ENCODE results near the gene RARA.

Gene RARA

DNA sequence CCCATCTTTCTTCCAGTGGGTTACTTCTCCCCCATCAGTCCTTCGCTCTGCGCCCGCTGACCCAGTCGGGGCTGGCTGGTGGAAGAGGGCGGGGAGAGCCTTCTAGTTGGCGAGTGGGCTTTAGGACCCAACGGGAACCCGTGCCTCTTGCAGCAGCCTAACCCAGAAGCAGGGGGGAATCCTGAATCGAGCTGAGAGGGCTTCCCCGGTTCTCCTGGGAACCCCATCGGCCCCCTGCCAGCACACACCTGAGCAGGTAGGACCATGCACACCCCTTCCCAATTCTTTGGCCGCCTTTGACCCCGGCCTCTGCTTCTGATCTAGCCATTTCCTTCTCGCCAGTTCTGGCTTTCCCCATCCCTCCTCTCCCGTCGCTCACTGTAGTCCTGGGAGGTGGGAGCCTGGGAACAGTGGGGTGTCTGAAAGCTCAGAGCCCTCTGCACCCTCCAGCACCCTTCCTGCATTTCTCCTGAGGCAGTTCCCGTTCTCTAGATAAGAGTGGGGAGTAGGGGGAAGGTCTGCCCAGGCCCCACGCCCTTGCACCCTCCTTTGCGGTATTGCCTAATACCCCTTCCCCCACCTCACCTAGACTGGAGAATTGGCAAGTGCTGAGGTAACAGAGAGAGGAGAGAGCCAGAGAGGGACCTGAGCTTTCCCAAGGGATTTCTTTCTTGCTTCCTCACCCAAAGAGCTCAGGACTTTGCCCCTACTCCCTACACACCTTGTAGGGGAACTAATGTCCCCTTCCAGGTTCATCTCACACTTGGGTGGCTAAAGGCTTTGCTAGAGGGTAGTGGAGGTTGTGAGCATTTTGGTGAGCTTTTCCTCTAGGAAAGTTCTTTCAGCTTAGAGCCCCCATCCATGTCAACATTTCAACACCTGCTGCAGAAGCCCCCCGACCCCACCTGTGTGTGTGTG is at the start of gene RARA:
Gene RARA (plus strand): TSS at position 150 of the 918 bp plus-strand sequence. CDS start 22,039 bp downstream, outside the sequence.
- no peak for DNase-seq

GRCh38 chr17:40259505-40259904 is 49.5 kb upstream of the RARA start:
- DNase-seq, result no peak

- DNase-seq, result no peak
These were observed 48.5 kb upstream of the RARA start for GRCh38 chr17:40260528-40260927.

GRCh38 chr17:40264458-40265185 is 44.4 kb upstream of the RARA start:
- no peak for DNase-seq

DNA sequence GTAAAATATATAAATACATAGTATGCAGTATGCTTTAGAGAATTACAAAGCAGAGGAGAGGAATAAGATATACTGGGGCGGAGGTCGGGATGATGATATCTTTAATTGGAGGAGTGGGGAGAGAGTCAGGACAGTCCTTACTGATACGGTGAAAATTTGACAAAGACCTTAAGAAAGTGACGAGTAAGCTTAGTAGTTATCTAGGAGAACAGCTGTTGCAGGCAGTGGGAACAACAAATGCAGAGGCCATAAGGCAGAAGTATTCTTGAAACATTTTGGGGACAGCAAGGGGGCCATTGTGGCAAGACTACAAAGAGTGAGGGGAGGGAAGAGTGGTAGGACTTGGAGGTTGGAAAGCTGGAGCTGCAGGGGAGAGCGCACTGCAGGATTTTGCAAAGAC is 43.6 kb upstream of the RARA start:
- DNase-seq, result no peak

- DNase-seq, result no peak
These were observed 42.1 kb upstream of the RARA start for GRCh38 chr17:40266882-40267281.

GRCh38 chr17:40268141-40268712 is 40.8 kb upstream of the RARA start:
- no peak for DNase-seq

- DNase-seq, result no peak
These were observed 30.6 kb upstream of the RARA start for GRCh38 chr17:40278414-40278813.

GRCh38 chr17:40279402-40279801 is 29.6 kb upstream of the RARA start:
- DNase-seq, result no peak

DNA sequence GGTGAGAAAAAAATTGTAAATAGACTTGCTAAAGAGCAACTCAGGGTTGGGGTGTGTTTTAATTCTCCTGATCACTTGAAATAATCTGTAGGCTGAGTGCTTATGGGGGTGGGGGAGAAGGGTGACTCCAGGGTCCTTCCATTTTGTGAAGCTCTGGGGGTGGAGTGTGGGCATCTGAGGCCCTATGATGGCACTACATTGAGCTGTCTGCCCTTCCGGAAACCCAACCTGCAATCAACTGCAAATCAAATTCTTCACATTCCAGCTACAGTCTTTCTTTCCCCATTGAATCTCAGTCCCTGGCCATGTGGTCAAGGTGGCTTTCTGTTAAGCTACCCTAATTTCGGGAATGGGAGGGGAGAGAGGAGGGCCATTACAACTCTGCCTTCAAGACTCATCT is 27.3 kb upstream of the RARA start:
- DNase-seq, result no peak

- no peak for DNase-seq
These were observed 25.3 kb upstream of the RARA start for GRCh38 chr17:40283662-40284061.

- DNase-seq, result no peak
These were observed 24.8 kb upstream of the RARA start for GRCh38 chr17:40284085-40284713.

DNA sequence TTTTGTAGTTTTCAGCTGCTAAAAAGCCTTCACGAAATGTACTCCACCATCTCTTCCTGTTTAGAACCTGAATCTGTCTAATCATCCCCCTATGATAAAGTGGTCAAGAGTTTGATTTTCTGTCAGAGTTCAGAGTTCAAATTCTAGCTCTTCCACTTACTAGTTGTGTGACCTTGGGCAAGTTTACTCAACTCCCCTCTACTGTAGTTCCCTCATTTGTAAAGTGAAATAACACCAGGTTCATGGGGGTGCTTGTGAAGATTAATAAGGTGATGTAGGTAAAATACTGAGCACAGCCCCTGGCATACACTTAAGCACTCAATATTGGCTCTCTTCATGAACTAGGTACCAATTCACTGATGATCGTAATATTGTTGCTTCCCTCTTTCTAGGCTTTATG is 22.5 kb upstream of the RARA start:
- no peak for DNase-seq

DNA sequence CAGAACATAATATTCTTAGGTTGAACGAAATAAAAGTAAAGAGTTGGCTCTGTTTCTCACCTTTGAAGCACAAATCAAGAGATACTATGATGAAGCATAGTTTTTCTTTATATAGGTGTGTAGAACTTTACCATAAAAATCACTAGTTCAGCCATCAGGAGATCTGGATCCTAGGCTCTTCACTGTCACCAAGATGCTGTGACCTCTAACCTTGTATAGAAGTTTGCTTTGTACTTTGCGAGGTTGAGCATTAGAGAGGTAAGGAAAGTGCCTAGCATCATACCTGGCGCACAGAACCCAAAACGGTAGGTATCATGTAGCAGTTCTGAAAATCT is 21.9 kb upstream of the RARA start:
- no peak for DNase-seq

GRCh38 chr17:40287494-40288369 is 21.2 kb upstream of the RARA start, which contains the start of gene CDC6:
CDC6 (plus strand) TSS chr17:40287879; CDS start chr17:40289421, 1,542 bp downstream.
- DNase-seq, result peak; percentile 99

- peak; percentile 57 for DNase-seq
These were observed 18.2 kb upstream of the RARA start for GRCh38 chr17:40290629-40291280.

GRCh38 chr17:40291281-40291664 is 17.7 kb upstream of the RARA start:
- no peak for DNase-seq

DNA sequence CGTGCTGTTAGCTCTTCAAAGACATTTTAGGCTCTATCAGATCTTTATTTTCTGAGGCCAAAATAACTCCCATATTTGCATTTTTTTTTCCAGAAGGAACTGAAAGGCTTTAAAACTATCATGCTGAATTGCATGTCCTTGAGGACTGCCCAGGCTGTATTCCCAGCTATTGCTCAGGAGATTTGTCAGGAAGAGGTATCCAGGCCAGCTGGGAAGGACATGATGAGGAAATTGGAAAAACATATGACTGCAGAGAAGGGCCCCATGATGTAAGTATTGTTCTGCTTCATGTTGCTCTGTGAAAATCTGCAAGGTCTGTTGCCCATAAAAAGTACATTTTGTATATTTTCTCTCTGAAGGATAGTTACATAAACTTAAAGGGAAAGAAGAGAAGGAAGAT is 15.6 kb upstream of the RARA start:
- no peak for DNase-seq

GRCh38 chr17:40295488-40296436 is 13.2 kb upstream of the RARA start:
- no peak for DNase-seq

- DNase-seq, result no peak
These were observed 11.5 kb upstream of the RARA start for GRCh38 chr17:40297511-40297910.

DNA sequence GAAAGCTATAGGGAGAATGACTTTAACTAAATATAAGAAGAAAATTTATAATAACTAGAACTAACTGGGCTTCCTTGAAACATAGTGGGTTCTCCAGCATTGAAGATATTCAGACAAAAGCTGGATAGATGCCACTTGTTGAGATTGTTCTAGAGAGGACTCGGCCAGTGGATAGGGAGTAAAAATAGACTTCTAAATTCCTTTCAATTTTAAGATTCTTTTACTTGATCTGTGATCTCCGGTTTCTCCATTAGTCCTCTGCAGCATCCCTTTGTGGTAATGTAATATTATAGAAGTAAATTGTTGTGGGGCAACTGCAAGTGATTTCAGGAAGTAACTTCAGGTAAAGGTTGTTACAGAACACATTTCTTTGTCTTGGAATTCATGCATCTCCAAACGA is 10.3 kb upstream of the RARA start:
- no peak for DNase-seq
